ENCODE results near the gene CASP8. TPM values are rescaled to one million over a fixed set of nuclear protein-coding genes. Genes with fewer than 3 reads are reported as not detected.

Gene CASP8
- polyA plus RNA-seq, 1 donor from 2014 or later, result not detected

GRCh38 chr2:201322772-201323171, 62.4 kb downstream of the CASP8 start:
- no peaks in the 10 kb centered on the region for H3K79me2 ChIP-seq (replicated peaks; ENCODE audit: insufficient read depth, low read length)
- H3K4me3 ChIP-seq (ENCODE audit: low read length), result no peak overlapping the region
- H3K9me3 ChIP-seq (ENCODE audit: low read length), result no peaks in the 10 kb centered on the region
- H3F3A ChIP-seq (ENCODE audit: insufficient read depth, low read length, poor library complexity, severe bottlenecking), result no peaks in the 10 kb centered on the region
- no peak overlapping the region for H3K27ac ChIP-seq (ENCODE audit: low read length)
- no peaks in the 10 kb centered on the region for H3K27me3 ChIP-seq (ENCODE audit: insufficient read depth, low read depth, low read length)
- H3K4me2 ChIP-seq (ENCODE audit: low read length), result no peak overlapping the region
- no peak overlapping the region for H3K9ac ChIP-seq (ENCODE audit: low read length)
- H2AFZ ChIP-seq (ENCODE audit: low read depth, low read length), result no peak overlapping the region
- TF ChIP-seq RAD21 (conservative IDR thresholded peaks at IDR 0.05), result no peak
- no peak for TF ChIP-seq EP300 (conservative IDR thresholded peaks at IDR 0.05; ENCODE audit: poor library complexity, severe bottlenecking)
- no peak for TF ChIP-seq MXI1 (conservative IDR thresholded peaks at IDR 0.05; ENCODE audit: poor library complexity, severe bottlenecking)
- no peak for TF ChIP-seq EZH2 (IDR thresholded peaks at IDR 0.05; ENCODE audit: borderline replicate concordance, insufficient read depth, low read length, poor library complexity, severe bottlenecking)
- no peak for TF ChIP-seq SMC3 (conservative IDR thresholded peaks at IDR 0.05; ENCODE audit: poor library complexity)
- no peak for TF ChIP-seq TAF1 (IDR thresholded peaks at IDR 0.05; ENCODE audit: low read depth)
- TF ChIP-seq CTCF (IDR thresholded peaks at IDR 0.05; ENCODE audit: poor library complexity, severe bottlenecking), result no peak
- TF ChIP-seq POLR2AphosphoS5 (IDR thresholded peaks at IDR 0.05), result no peak
- no peak for TF ChIP-seq REST (IDR thresholded peaks at IDR 0.05; ENCODE audit: borderline replicate concordance)
- no peaks in the 10 kb centered on the region for H3K36me3 ChIP-seq (ENCODE audit: insufficient read depth, low read length)
- H3K9me2 ChIP-seq (ENCODE audit: insufficient read depth, low read length), result no peaks in the 10 kb centered on the region
- H4K20me1 ChIP-seq (ENCODE audit: insufficient read depth), result no peaks in the 10 kb centered on the region

DNA sequence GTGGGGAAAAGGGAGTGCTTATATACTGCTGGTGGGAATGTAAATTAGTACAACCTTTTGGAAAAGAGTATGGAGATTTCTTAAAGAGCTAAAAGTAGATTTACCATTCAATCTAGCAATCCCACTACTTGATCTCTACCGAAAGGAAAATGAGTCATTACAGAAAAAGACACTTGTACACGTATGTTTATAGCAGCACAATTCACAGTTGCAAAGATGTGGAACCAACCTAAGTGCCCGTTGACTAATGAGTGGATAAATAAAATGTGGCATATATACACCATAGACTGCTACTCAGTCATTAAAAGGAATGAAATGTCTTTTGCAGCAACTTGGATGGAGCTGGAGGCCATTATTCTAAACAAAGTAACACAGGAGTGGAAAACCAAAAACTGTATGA, 67.3 kb downstream of the CASP8 start:
- Histone ChIP-seq H2AFZ (ENCODE audit: low read depth, low read length) (no peak overlapping the region), H4K20me1 (ENCODE audit: insufficient read depth) (no peaks in the 10 kb centered on the region), H3K4me2 (ENCODE audit: low read length) (no peak overlapping the region), H3K4me3 (ENCODE audit: low read length) (no peak overlapping the region), H3K27ac (ENCODE audit: low read length) (no peak overlapping the region), H3K36me3 (ENCODE audit: insufficient read depth, low read length) (no peaks in the 10 kb centered on the region), H3K9me2 (ENCODE audit: insufficient read depth, low read length) (no peaks in the 10 kb centered on the region), H3K79me2 (replicated peaks; ENCODE audit: insufficient read depth, low read length) (no peaks in the 10 kb centered on the region), H3K27me3 (ENCODE audit: insufficient read depth, low read depth, low read length) (no peaks in the 10 kb centered on the region), H3K9me3 (ENCODE audit: low read length) (peaks cover under 1% of the 10 kb centered on the region), H3K9ac (ENCODE audit: low read length) (no peak overlapping the region), H3F3A (ENCODE audit: insufficient read depth, low read length, poor library complexity, severe bottlenecking) (no peaks in the 10 kb centered on the region)
- TF ChIP-seq TAF1 (IDR thresholded peaks at IDR 0.05; ENCODE audit: low read depth) (no peak), REST (IDR thresholded peaks at IDR 0.05; ENCODE audit: borderline replicate concordance) (no peak), SMC3 (conservative IDR thresholded peaks at IDR 0.05; ENCODE audit: poor library complexity) (no peak), CTCF (IDR thresholded peaks at IDR 0.05; ENCODE audit: poor library complexity, severe bottlenecking) (no peak), EP300 (conservative IDR thresholded peaks at IDR 0.05; ENCODE audit: poor library complexity, severe bottlenecking) (no peak), EZH2 (IDR thresholded peaks at IDR 0.05; ENCODE audit: borderline replicate concordance, insufficient read depth, low read length, poor library complexity, severe bottlenecking) (no peak), RAD21 (conservative IDR thresholded peaks at IDR 0.05) (no peak), POLR2AphosphoS5 (IDR thresholded peaks at IDR 0.05) (no peak), MXI1 (conservative IDR thresholded peaks at IDR 0.05; ENCODE audit: poor library complexity, severe bottlenecking) (no peak)

All from neural cell (in vitro differentiated cells).